Measurements from ENCODE around the gene TTC9B.

TTC9B gene

GRCh38 chr19:40246292-40247073, 28.3 kb upstream of the TTC9B start:
- no peaks in the 10 kb centered on the region for H3K4me1 ChIP-seq (ENCODE audit: control insufficient read depth, insufficient read depth, low read length)

GRCh38 chr19:40245506-40246128, 27.4 kb upstream of the TTC9B start:
- H3K36me3 ChIP-seq (ENCODE audit: insufficient read depth, low read length) = peaks cover 29% of the 10 kb centered on the region
- H3K4me2 ChIP-seq (ENCODE audit: low read length) = no peak overlapping the region
- H3K4me1 ChIP-seq (ENCODE audit: control insufficient read depth, insufficient read depth, low read length) = no peaks in the 10 kb centered on the region
- H3K4me3 ChIP-seq (ENCODE audit: low read length) = no peak overlapping the region
- H3K9ac ChIP-seq (ENCODE audit: low read depth, low read length) = no peak overlapping the region
- H3K27me3 ChIP-seq (ENCODE audit: control insufficient read depth, insufficient read depth, low read length) = no peaks in the 10 kb centered on the region
- H3K9me3 ChIP-seq (replicated peaks; ENCODE audit: low read length) = no peaks in the 10 kb centered on the region

More at GRCh38 chr19:40246292-40247073, 28.3 kb upstream of the TTC9B start:
- Histone ChIP-seq H3K9ac (ENCODE audit: low read depth, low read length) (no peak overlapping the region), H3K36me3 (ENCODE audit: insufficient read depth, low read length) (peaks cover 23% of the 10 kb centered on the region), H3K27me3 (ENCODE audit: control insufficient read depth, insufficient read depth, low read length) (no peaks in the 10 kb centered on the region), H3K9me3 (replicated peaks; ENCODE audit: low read length) (no peaks in the 10 kb centered on the region), H3K4me3 (ENCODE audit: low read length) (no peak overlapping the region), H3K4me2 (ENCODE audit: low read length) (no peak overlapping the region)

GRCh38 chr19:40244579-40245317, 26.6 kb upstream of the TTC9B start:
- Histone ChIP-seq H3K36me3 (ENCODE audit: insufficient read depth, low read length) (peaks cover 33% of the 10 kb centered on the region), H3K4me3 (ENCODE audit: low read length) (no peak overlapping the region), H3K4me1 (ENCODE audit: control insufficient read depth, insufficient read depth, low read length) (no peaks in the 10 kb centered on the region), H3K27me3 (ENCODE audit: control insufficient read depth, insufficient read depth, low read length) (no peaks in the 10 kb centered on the region), H3K9ac (ENCODE audit: low read depth, low read length) (no peak overlapping the region), H3K4me2 (ENCODE audit: low read length) (no peak overlapping the region), H3K9me3 (replicated peaks; ENCODE audit: low read length) (no peaks in the 10 kb centered on the region)

- Histone ChIP-seq H3K9me3 (replicated peaks; ENCODE audit: low read length) (no peaks in the 10 kb centered on the region), H3K9ac (ENCODE audit: low read depth, low read length) (no peak overlapping the region), H3K4me2 (ENCODE audit: low read length) (no peak overlapping the region), H3K27me3 (ENCODE audit: control insufficient read depth, insufficient read depth, low read length) (no peaks in the 10 kb centered on the region), H3K4me3 (ENCODE audit: low read length) (no peak overlapping the region), H3K4me1 (ENCODE audit: control insufficient read depth, insufficient read depth, low read length) (no peaks in the 10 kb centered on the region), H3K36me3 (ENCODE audit: insufficient read depth, low read length) (peaks cover 41% of the 10 kb centered on the region)
These were observed 25.0 kb upstream of the TTC9B start for GRCh38 chr19:40243181-40243580.

- no peaks in the 10 kb centered on the region for H3K27me3 ChIP-seq (ENCODE audit: control insufficient read depth, insufficient read depth, low read length)
- no peak overlapping the region for H3K9ac ChIP-seq (ENCODE audit: low read depth, low read length)
- no peak overlapping the region for H3K4me2 ChIP-seq (ENCODE audit: low read length)
- no peaks in the 10 kb centered on the region for H3K9me3 ChIP-seq (replicated peaks; ENCODE audit: low read length)
- no peaks in the 10 kb centered on the region for H3K4me1 ChIP-seq (ENCODE audit: control insufficient read depth, insufficient read depth, low read length)
- no peak overlapping the region for H3K4me3 ChIP-seq (ENCODE audit: low read length)
- peaks cover 41% of the 10 kb centered on the region for H3K36me3 ChIP-seq (ENCODE audit: insufficient read depth, low read length)
These were observed 24.3 kb upstream of the TTC9B start for GRCh38 chr19:40242480-40242879.

GRCh38 chr19:40241809-40242384, 23.7 kb upstream of the TTC9B start:
- no peaks in the 10 kb centered on the region for H3K27me3 ChIP-seq (ENCODE audit: control insufficient read depth, insufficient read depth, low read length)

GRCh38 chr19:40241125-40241808, 23.1 kb upstream of the TTC9B start:
- Histone ChIP-seq H3K4me1 (ENCODE audit: control insufficient read depth, insufficient read depth, low read length) (no peaks in the 10 kb centered on the region), H3K4me2 (ENCODE audit: low read length) (no peak overlapping the region), H3K36me3 (ENCODE audit: insufficient read depth, low read length) (peaks cover 48% of the 10 kb centered on the region)

More at GRCh38 chr19:40241809-40242384, 23.7 kb upstream of the TTC9B start:
- H3K9ac ChIP-seq (ENCODE audit: low read depth, low read length) = no peak overlapping the region
- H3K4me2 ChIP-seq (ENCODE audit: low read length) = no peak overlapping the region
- peaks cover 42% of the 10 kb centered on the region for H3K36me3 ChIP-seq (ENCODE audit: insufficient read depth, low read length)
- H3K4me3 ChIP-seq (ENCODE audit: low read length) = no peak overlapping the region
- no peaks in the 10 kb centered on the region for H3K4me1 ChIP-seq (ENCODE audit: control insufficient read depth, insufficient read depth, low read length)
- no peaks in the 10 kb centered on the region for H3K9me3 ChIP-seq (replicated peaks; ENCODE audit: low read length)

GRCh38 chr19:40240332-40240731, 22.1 kb upstream of the TTC9B start:
- H3K4me3 ChIP-seq (ENCODE audit: low read length) = no peak overlapping the region
- no peaks in the 10 kb centered on the region for H3K4me1 ChIP-seq (ENCODE audit: control insufficient read depth, insufficient read depth, low read length)
- peaks cover 56% of the 10 kb centered on the region for H3K36me3 ChIP-seq (ENCODE audit: insufficient read depth, low read length)
- no peak overlapping the region for H3K9ac ChIP-seq (ENCODE audit: low read depth, low read length)
- H3K27me3 ChIP-seq (ENCODE audit: control insufficient read depth, insufficient read depth, low read length) = no peaks in the 10 kb centered on the region
- no peaks in the 10 kb centered on the region for H3K9me3 ChIP-seq (replicated peaks; ENCODE audit: low read length)
- H3K4me2 ChIP-seq (ENCODE audit: low read length) = no peak overlapping the region

More at GRCh38 chr19:40241125-40241808, 23.1 kb upstream of the TTC9B start:
- Histone ChIP-seq H3K27me3 (ENCODE audit: control insufficient read depth, insufficient read depth, low read length) (no peaks in the 10 kb centered on the region), H3K9me3 (replicated peaks; ENCODE audit: low read length) (no peaks in the 10 kb centered on the region), H3K4me3 (ENCODE audit: low read length) (no peak overlapping the region), H3K9ac (ENCODE audit: low read depth, low read length) (no peak overlapping the region)

- peaks cover 60% of the 10 kb centered on the region for H3K36me3 ChIP-seq (ENCODE audit: insufficient read depth, low read length)
These were observed 21.4 kb upstream of the TTC9B start for GRCh38 chr19:40239415-40240226.

GRCh38 chr19:40238775-40239174, 20.6 kb upstream of the TTC9B start:
- Histone ChIP-seq H3K9me3 (replicated peaks; ENCODE audit: low read length) (no peaks in the 10 kb centered on the region), H3K27me3 (ENCODE audit: control insufficient read depth, insufficient read depth, low read length) (no peaks in the 10 kb centered on the region), H3K9ac (ENCODE audit: low read depth, low read length) (no peak overlapping the region), H3K4me3 (ENCODE audit: low read length) (no peak overlapping the region), H3K4me2 (ENCODE audit: low read length) (no peak overlapping the region), H3K36me3 (ENCODE audit: insufficient read depth, low read length) (peaks cover 61% of the 10 kb centered on the region), H3K4me1 (ENCODE audit: control insufficient read depth, insufficient read depth, low read length) (no peaks in the 10 kb centered on the region)

More at GRCh38 chr19:40239415-40240226, 21.4 kb upstream of the TTC9B start:
- Histone ChIP-seq H3K9me3 (replicated peaks; ENCODE audit: low read length) (no peaks in the 10 kb centered on the region), H3K4me1 (ENCODE audit: control insufficient read depth, insufficient read depth, low read length) (no peaks in the 10 kb centered on the region), H3K4me3 (ENCODE audit: low read length) (no peak overlapping the region), H3K27me3 (ENCODE audit: control insufficient read depth, insufficient read depth, low read length) (no peaks in the 10 kb centered on the region), H3K4me2 (ENCODE audit: low read length) (no peak overlapping the region), H3K9ac (ENCODE audit: low read depth, low read length) (no peak overlapping the region)
